SJSA1 (cell line): ENCODE measurements around the gene TRIM4. TPM values are rescaled to one million over a fixed set of nuclear protein-coding genes. Genes with fewer than 3 reads are reported as not detected.
"Not testable (repeated sequence)": the region's sequence is repeated elsewhere in the genome, so short reads cannot be mapped to it uniquely, and the experiment has no call there.

Source experiments
- DNase-seq, 2 experiments: peaks; one replicate each; pipeline ENCODE4 v3.0.0-alpha.2; 2015 to 2020; ENCODE audit warnings: low spot score in 2 of 2, low read depth in 1 of 2
- H3K27ac ChIP-seq: fragments of 250-450 bp; sonication (Bioruptor Pico); 2 replicates; pipeline ENCODE4 v1.5.1; 2020; ENCODE audit warnings: mild to moderate bottlenecking, moderate library complexity
- H3K27me3 ChIP-seq: fragments of 250-450 bp; sonication (Bioruptor Pico); replicated peaks from 2 replicates; pipeline ENCODE4 v1.5.1; 2020; ENCODE audit warnings: mild to moderate bottlenecking, moderate library complexity
- H3K36me3 ChIP-seq: fragments of 250-450 bp; sonication (Bioruptor Pico); 2 replicates; pipeline ENCODE4 v1.5.1; 2020; ENCODE audit warnings: mild to moderate bottlenecking
- H3K4me1 ChIP-seq: fragments of 250-450 bp; sonication (Bioruptor Pico); replicated peaks from 2 replicates; pipeline ENCODE4 v1.6.1; 2021; ENCODE audit warnings: mild to moderate bottlenecking
- H3K4me3 ChIP-seq: fragments of 250-450 bp; sonication (Bioruptor Pico); 2 replicates; pipeline ENCODE4 v1.5.1; 2020; ENCODE audit warnings: mild to moderate bottlenecking
- H3K9me3 ChIP-seq: fragments of 250-450 bp; sonication (Bioruptor Pico); replicated peaks from 2 replicates; pipeline ENCODE4 v1.5.1; 2020; ENCODE audit warnings: mild to moderate bottlenecking
- total RNA-seq: library from RNA; depleted of rRNA; stranded (reverse); fragments of >200 nt; shearing (Covaris generic); gene quantifications from 2 replicates; pipeline ENCODE4 v1.2.3, GENCODE V29; 2014

The TRIM4 gene
- total RNA-seq, 1 experiment from 2014 or later, result 11.4 TPM

- H3K4me1 ChIP-seq, DNase-seq, H3K4me3 ChIP-seq, H3K9me3 ChIP-seq, H3K36me3 ChIP-seq, H3K27me3 ChIP-seq, H3K27ac ChIP-seq: not testable (repeated sequence)
Observed at GRCh38 chr7:99935009-99935408, 15.7 kb upstream of the TRIM4 start.

- no peak for DNase-seq
- no peak overlapping the region for H3K27ac ChIP-seq
- peaks cover 12% of the 10 kb centered on the region for H3K27me3 ChIP-seq
- H3K9me3 ChIP-seq, result no peaks in the 10 kb centered on the region
- H3K4me1 ChIP-seq, result no peaks in the 10 kb centered on the region
- no peak overlapping the region for H3K4me3 ChIP-seq
- H3K36me3 ChIP-seq, result no peaks in the 10 kb centered on the region
Observed at GRCh38 chr7:99930376-99930775, 11.0 kb upstream of the TRIM4 start.

- Histone ChIP-seq H3K27ac (no peak overlapping the region), H3K4me3 (no peak overlapping the region), H3K9me3 (no peaks in the 10 kb centered on the region), H3K36me3 (no peaks in the 10 kb centered on the region), H3K4me1 (no peaks in the 10 kb centered on the region), H3K27me3 (peaks cover 12% of the 10 kb centered on the region)
- DNase-seq, result no peak
Observed at GRCh38 chr7:99929730-99930053, 10.4 kb upstream of the TRIM4 start.

DNA sequence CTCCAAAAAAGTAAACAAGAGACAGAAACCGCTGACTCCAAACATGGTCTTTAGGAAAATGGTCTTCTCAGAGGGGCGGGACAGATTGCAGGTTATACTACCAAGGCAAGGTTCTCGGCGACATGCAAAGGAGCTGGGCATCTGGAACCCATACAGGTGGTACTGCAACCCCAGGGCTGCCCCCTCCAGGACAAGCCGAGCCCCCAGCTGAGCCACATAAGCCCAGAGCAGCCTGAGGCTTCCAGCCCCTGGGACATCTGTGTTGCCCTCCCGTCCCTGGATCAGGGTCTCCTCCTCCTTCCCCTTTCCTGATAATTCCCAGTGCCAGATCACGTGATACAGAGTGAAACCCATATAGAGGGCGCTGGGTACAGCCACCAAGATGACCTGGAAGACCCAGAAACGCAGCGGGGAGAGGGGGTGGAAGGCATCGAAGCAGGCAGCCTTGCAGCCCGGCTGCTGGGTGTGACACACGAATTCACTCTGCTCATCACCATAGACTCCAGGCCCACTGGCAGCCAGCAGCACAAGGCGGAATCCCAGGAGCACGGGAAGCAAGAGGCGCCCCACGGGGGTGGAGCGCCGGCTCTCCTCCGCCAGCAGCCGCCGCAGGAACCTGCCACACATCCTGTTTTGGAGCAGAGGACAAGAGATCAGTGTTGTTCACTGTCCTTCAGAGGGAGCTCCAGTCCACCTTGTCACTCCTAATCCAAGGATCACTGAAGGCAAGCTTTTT is 9.8 kb upstream of the TRIM4 start, which contains the start of gene GJC3:
Gene GJC3, minus strand, starts transcription at position 627 of the 736 bp plus-strand sequence. Its CDS starts 0 bp downstream, at position 627.
- Histone ChIP-seq H3K27ac (no peak within 1 kb of the TSS), H3K27me3 (peaks cover 12% of the 10 kb centered on the region), H3K4me3 (no peak within 1 kb of the TSS), H3K9me3 (no peaks in the 10 kb centered on the region), H3K4me1 (no peaks in the 10 kb centered on the region), H3K36me3 (no peaks in the 10 kb centered on the region)
- peak; percentile 22 to 46 for DNase-seq

DNA sequence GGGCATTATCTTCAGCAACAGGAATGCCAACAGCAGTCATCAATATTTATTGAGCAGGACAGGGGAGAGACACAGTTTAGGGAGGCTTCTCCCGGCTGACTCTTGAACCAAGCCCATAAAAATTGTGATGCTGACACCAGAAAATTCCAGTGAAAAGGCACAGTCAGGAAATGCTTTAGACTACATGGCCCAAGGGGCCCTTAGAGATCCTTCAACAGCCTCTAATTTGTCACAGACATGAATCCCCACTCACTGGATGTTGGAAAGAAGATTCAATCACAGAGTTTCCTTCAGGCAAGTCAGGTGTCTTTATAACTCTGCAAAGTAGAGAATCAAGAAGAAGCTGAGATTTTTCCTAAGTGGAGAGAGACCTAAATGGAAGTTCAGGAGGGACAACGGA is 8.9 kb upstream of the TRIM4 start:
- H3K27ac ChIP-seq, result no peak overlapping the region
- H3K4me3 ChIP-seq, result no peak overlapping the region
- no peak for DNase-seq
- H3K36me3 ChIP-seq, result no peaks in the 10 kb centered on the region
- H3K27me3 ChIP-seq, result peaks cover 12% of the 10 kb centered on the region
- no peaks in the 10 kb centered on the region for H3K9me3 ChIP-seq
- no peaks in the 10 kb centered on the region for H3K4me1 ChIP-seq

- no peak for DNase-seq
- H3K4me3 ChIP-seq, result no peak overlapping the region
Observed at GRCh38 chr7:99927536-99927935, 8.2 kb upstream of the TRIM4 start.

GRCh38 chr7:99926321-99926720 is 7.0 kb upstream of the TRIM4 start:
- Histone ChIP-seq H3K36me3 (no peaks in the 10 kb centered on the region), H3K4me3 (no peak overlapping the region), H3K9me3 (no peaks in the 10 kb centered on the region), H3K4me1 (no peaks in the 10 kb centered on the region), H3K27ac (no peak overlapping the region), H3K27me3 (peaks cover 3% of the 10 kb centered on the region)
- no peak for DNase-seq

More at GRCh38 chr7:99927536-99927935, 8.2 kb upstream of the TRIM4 start:
- H3K4me1 ChIP-seq, result no peaks in the 10 kb centered on the region
- H3K27ac ChIP-seq, result no peak overlapping the region
- H3K9me3 ChIP-seq, result no peaks in the 10 kb centered on the region
- no peaks in the 10 kb centered on the region for H3K36me3 ChIP-seq
- peaks cover 11% of the 10 kb centered on the region for H3K27me3 ChIP-seq

GRCh38 chr7:99923200-99923599 is 3.9 kb upstream of the TRIM4 start:
- DNase-seq, result no peak
- H3K27me3 ChIP-seq, result peaks cover 3% of the 10 kb centered on the region
- H3K36me3 ChIP-seq, result peaks cover 7% of the 10 kb centered on the region
- 0 out of 2 replicates have a peak, but pooled peaks cover 3% of the 10 kb centered on the region for H3K4me1 ChIP-seq
- no peak overlapping the region for H3K4me3 ChIP-seq
- H3K9me3 ChIP-seq, result peaks cover 5% of the 10 kb centered on the region
- H3K27ac ChIP-seq, result no peak overlapping the region

DNA sequence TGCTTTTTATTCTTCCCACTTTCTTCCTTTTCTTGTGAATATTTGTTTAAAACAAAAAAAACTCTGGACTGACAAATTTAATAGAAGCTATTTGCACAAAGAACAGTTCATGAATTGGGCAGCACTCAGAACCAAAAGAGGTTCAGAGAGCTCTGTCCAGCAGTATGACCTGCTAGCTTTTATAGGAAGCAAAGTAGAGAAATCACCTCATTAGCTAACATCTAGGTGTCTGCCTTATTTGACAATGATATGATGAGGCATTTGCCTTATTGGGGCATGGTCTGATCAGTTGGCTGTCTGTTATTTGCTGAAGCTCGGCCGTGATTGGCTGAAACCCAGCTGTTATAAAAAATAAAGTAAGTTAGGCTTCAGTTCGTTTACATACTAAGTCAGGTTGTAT is 819 bp upstream of the TRIM4 start:
- DNase-seq, result no peak
- no peaks in the 10 kb centered on the region for H3K27me3 ChIP-seq
- 0 out of 2 replicates have a peak, but pooled peaks cover 6% of the 10 kb centered on the region for H3K4me1 ChIP-seq
- no peak overlapping the region; the same call in 1 of the 2 replicates for H3K27ac ChIP-seq
- peak overlapping the region; percentile 76 for H3K4me3 ChIP-seq
- H3K36me3 ChIP-seq, result peaks cover 17% of the 10 kb centered on the region
- H3K9me3 ChIP-seq, result peaks cover 5% of the 10 kb centered on the region

- peak overlapping the region; percentile 70 for H3K27ac ChIP-seq
Observed at GRCh38 chr7:99919814-99920112, 433 bp upstream of the TRIM4 start.

DNA sequence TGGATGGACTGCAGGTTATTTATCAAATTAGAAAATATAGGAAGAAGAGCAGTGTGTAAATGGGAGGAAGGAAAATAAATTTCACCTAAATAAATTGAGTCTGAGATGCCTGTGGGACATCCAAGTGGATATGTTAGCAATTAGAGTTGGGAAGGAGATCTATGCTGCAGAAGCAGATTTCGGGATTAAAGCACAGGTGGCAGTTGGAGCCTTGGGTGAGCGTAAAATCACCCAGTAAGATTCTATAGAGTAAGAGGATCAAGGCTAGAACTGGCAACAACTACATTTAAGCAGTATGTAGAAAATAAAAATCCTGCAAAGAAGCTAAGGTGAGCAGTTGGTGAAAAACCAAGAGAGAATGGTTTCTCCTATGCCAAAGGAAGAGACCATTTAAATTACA is 8.4 kb downstream of the TRIM4 start:
- H3K36me3 ChIP-seq, result peaks cover 31% of the 10 kb centered on the region
- H3K27ac ChIP-seq, result no peak overlapping the region
- no peak for DNase-seq
- no peaks in the 10 kb centered on the region for H3K4me1 ChIP-seq
- H3K9me3 ChIP-seq, result no peaks in the 10 kb centered on the region
- no peak overlapping the region for H3K4me3 ChIP-seq
- H3K27me3 ChIP-seq, result 0 out of 2 replicates have a peak, but pooled peaks cover 4% of the 10 kb centered on the region

More at GRCh38 chr7:99919814-99920112, 433 bp upstream of the TRIM4 start:
- Histone ChIP-seq H3K4me1 (0 out of 2 replicates have a peak, but pooled peaks cover 6% of the 10 kb centered on the region), H3K36me3 (peaks cover 17% of the 10 kb centered on the region), H3K4me3 (peak overlapping the region; percentile 76), H3K9me3 (peaks cover 5% of the 10 kb centered on the region), H3K27me3 (no peaks in the 10 kb centered on the region)
- DNase-seq, result no peak

GRCh38 chr7:99901581-99901980 is 17.7 kb downstream of the TRIM4 start:
- Histone ChIP-seq H3K4me3 (no peak overlapping the region), H3K27me3 (no peaks in the 10 kb centered on the region), H3K9me3 (no peaks in the 10 kb centered on the region), H3K4me1 (no peaks in the 10 kb centered on the region), H3K36me3 (peaks cover 29% of the 10 kb centered on the region), H3K27ac (no peak overlapping the region)
- DNase-seq, result no peak

GRCh38 chr7:99899830-99900519 is 19.4 kb downstream of the TRIM4 start:
- H3K4me3 ChIP-seq, result no peak overlapping the region
- no peaks in the 10 kb centered on the region for H3K9me3 ChIP-seq
- no peak for DNase-seq
- H3K36me3 ChIP-seq, result peaks cover 29% of the 10 kb centered on the region
- H3K27ac ChIP-seq, result no peak overlapping the region
- H3K27me3 ChIP-seq, result no peaks in the 10 kb centered on the region
- H3K4me1 ChIP-seq, result no peaks in the 10 kb centered on the region

DNA sequence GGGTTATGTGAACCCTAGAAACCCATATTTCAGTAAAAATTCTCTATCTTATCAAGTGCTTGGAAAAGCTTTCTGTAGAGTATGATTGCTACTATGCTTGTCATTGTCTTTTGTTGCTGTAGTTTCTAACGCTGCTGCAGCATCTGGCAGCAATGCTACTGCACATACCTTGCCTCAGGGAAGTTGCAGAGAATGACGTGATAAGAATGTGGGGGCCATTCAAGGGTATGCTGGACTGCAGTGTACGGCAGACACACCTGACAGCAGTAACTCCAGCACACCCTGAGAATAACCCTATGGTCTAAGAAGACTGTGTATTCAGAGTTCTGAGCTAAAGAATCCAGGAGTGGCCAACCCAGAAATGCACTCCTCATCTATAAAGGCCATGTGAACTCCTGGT is 20.5 kb downstream of the TRIM4 start:
- peaks cover 22% of the 10 kb centered on the region for H3K36me3 ChIP-seq
- H3K4me3 ChIP-seq, result no peak overlapping the region
- H3K4me1 ChIP-seq, result no peaks in the 10 kb centered on the region
- H3K27me3 ChIP-seq, result no peaks in the 10 kb centered on the region
- no peaks in the 10 kb centered on the region for H3K9me3 ChIP-seq
- H3K27ac ChIP-seq, result no peak overlapping the region
- no peak for DNase-seq
